Measurements from ENCODE around the gene NINJ1. TPM values are rescaled to one million over a fixed set of nuclear protein-coding genes. Genes with fewer than 3 reads are reported as not detected.

The NINJ1 gene
- total RNA-seq, 2 experiments from 2014 or later, result 118 to 120 TPM

DNA sequence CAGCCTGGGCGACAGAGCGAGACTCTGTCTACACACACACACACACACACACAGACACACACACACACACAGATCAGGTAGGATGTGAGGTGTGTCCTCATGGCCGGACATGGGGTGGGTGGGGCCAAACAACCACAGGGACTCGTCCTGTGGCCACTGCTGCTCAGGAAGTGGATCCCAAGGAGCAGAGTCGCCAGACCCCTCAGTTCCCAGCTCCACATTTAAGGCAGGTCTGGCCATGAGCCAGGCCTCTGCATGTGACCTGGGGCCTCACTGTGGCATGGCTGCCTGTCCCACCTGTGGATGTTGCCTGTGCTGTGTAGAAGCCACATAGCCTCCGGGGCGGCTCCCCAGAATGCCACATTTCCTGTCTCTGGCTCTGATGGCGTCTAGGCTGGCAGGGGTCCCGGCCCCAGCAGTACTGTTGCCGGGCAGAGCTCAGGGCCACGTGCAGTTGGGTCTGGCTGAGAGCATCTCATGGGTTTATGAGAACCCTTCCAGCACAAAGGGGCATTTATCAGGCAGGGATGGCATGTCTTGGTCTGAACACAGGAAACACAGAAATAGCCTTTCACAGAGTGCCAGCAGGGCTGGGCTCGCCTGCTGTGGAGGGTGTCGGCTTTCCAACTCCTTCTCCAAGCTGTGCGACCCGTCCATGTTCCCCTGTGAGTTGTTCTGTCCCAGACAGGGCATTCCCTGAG lies 9.9 kb upstream of the NINJ1 start:
- TF ChIP-seq, protein P1, sequence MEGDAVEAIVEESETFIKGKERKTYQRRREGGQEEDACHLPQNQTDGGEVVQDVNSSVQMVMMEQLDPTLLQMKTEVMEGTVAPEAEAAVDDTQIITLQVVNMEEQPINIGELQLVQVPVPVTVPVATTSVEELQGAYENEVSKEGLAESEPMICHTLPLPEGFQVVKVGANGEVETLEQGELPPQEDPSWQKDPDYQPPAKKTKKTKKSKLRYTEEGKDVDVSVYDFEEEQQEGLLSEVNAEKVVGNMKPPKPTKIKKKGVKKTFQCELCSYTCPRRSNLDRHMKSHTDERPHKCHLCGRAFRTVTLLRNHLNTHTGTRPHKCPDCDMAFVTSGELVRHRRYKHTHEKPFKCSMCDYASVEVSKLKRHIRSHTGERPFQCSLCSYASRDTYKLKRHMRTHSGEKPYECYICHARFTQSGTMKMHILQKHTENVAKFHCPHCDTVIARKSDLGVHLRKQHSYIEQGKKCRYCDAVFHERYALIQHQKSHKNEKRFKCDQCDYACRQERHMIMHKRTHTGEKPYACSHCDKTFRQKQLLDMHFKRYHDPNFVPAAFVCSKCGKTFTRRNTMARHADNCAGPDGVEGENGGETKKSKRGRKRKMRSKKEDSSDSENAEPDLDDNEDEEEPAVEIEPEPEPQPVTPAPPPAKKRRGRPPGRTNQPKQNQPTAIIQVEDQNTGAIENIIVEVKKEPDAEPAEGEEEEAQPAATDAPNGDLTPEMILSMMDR (IDR thresholded peaks at IDR 0.05), result no peak
- H3K27me3 Mint-ChIP-seq, result no peaks in the 10 kb centered on the region

DNA sequence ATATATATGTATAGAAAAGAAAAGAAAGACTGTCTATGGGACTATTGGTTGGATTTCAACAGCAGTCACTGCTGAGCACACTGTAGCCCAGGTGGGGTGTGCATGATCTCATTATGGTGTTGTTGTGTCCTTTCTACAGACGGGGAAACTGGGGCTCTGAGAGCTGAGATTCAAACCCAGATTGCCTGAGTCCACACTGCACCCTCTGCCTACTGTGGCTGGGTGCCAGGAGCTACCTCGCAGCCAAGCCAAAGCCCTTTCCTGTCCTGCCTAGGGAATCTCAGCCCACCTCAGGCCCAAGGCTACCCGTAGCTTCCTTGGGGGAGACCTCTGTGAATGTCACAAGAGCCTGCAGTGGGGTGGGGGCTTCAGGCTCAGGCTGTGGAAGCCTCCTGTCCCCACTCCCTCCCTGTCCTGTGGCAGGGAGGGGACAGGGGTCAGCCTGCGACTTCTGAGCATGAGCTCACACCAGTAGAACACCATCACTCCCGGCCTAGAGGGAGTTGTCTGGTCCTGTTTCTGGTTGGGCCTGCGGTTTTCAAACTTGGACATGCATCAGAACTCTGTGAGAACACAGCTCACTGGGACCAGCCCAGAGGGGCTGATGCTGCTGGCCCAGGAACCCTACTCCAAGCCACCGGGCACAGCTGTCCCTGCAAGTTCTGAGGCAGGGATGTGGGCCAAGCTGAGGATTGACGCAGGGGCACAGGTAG lies 7.9 kb upstream of the NINJ1 start:
- ATAC-seq (no peak), DNase-seq (no peak)
- POLR2A ChIA-PET, result interaction anchor here (1.0 to 3.6 kb wide), 3 partner anchors 7 to 12 kb away, joined by 4 to 19 read pairs (median 4); partner anchors contain the start of gene NINJ1
- intact Hi-C loops (cut with micrococcal nuclease), result no loop called here
- Mint-ChIP-seq H3K36me3 (ENCODE audit: low read depth) (peaks cover 11% of the 10 kb centered on the region), H3K27me3 (no peaks in the 10 kb centered on the region), H3K4me3 (no peak overlapping the region), H3K4me1 (ENCODE audit: low read depth) (peaks cover 60% of the 10 kb centered on the region), H3K9me3 (peaks cover 13% of the 10 kb centered on the region), H3K27ac (no peak overlapping the region)
- CTCF ChIA-PET, result interaction anchor here (1.0 to 2.1 kb wide), 4 partner anchors 12 to 139 kb away, joined by 3 to 5 read pairs (median 4); no protein-coding TSS in a partner anchor
- TF ChIP-seq, protein P1 (IDR thresholded peaks at IDR 0.05), result no peak

More for the DNA sequence above, 9.9 kb upstream of the NINJ1 start:
- H3K27ac Mint-ChIP-seq, result peak overlapping the region; percentile 91
- H3K9me3 Mint-ChIP-seq, result peaks cover 25% of the 10 kb centered on the region
- no peak overlapping the region for H3K4me3 Mint-ChIP-seq
- ATAC-seq (peak; percentile 58), DNase-seq (peak; percentile 67)
- POLR2A ChIA-PET, result interaction anchor here (0.8 to 3.6 kb wide), 6 partner anchors 9 to 141 kb away, joined by 3 to 19 read pairs (median 5); partner anchors contain the start of gene NINJ1
- intact Hi-C loops (cut with micrococcal nuclease), result no loop called here
- H3K4me1 Mint-ChIP-seq (ENCODE audit: low read depth), result peaks cover 65% of the 10 kb centered on the region
- peaks cover 27% of the 10 kb centered on the region for H3K36me3 Mint-ChIP-seq (ENCODE audit: low read depth)
- CTCF ChIA-PET, result interaction anchor here (1.4 to 1.8 kb wide), 2 partner anchors 10 to 35 kb away, joined by 5 to 11 read pairs; no protein-coding TSS in a partner anchor

DNA sequence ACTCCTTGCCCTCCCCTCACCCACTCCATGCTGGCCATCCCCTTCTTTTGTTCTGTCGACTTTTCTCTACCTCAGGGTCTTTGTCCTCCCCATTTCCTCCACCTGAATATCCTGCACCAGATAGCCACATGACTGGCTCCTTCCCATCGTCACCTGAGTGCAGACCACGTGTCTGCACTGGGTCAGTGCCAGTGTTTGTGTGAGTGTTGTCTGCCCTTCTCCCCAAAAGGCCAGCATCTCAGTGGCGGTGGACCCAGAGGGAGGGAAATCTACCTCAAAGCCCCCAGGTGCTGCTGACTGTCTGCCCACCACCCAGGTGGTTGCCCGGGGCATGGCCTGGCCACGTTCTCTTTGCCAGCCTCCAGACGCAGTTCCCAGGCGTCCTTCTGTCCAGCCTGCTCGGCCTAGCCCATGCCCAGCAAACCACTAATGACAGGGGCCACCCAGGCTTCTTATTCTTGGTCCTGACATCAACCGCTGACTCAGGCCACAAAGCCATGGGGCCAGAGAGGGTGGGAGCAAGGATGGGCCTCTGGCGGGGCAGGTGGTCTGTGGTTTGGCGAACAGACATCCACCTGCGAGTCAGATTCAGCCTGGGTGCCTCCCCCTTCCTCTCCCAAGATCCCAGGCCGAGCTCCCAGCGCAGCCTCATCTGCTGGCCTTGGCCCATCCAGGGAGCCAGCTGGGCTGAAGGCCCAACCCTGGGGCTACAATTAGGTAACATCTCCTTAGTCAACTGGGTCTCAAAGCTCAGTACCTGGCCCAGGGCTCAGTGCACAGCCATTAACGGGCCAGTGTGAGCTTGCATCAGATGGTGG lies 5.5 kb upstream of the NINJ1 start:
- ChIA-PET POLR2A (interaction anchor here (1.4 kb wide), 1 partner anchor 10 kb away, joined by 4 read pairs; no protein-coding TSS in a partner anchor), CTCF (interaction anchor here (0.6 to 2.3 kb wide), 6 partner anchors 14 to 136 kb away, joined by 3 to 10 read pairs (median 4); no protein-coding TSS in a partner anchor)
- Mint-ChIP-seq H3K36me3 (ENCODE audit: low read depth) (no peaks in the 10 kb centered on the region), H3K9me3 (peaks cover 2% of the 10 kb centered on the region), H3K27me3 (no peaks in the 10 kb centered on the region), H3K27ac (no peak overlapping the region), H3K4me3 (no peak overlapping the region), H3K4me1 (ENCODE audit: low read depth) (peaks cover 62% of the 10 kb centered on the region)
- DNase-seq, result no peak
- TF ChIP-seq, protein P1 (IDR thresholded peaks at IDR 0.05), result no peak
- no peak for ATAC-seq
- intact Hi-C loops (cut with micrococcal nuclease), result no loop called here

DNA sequence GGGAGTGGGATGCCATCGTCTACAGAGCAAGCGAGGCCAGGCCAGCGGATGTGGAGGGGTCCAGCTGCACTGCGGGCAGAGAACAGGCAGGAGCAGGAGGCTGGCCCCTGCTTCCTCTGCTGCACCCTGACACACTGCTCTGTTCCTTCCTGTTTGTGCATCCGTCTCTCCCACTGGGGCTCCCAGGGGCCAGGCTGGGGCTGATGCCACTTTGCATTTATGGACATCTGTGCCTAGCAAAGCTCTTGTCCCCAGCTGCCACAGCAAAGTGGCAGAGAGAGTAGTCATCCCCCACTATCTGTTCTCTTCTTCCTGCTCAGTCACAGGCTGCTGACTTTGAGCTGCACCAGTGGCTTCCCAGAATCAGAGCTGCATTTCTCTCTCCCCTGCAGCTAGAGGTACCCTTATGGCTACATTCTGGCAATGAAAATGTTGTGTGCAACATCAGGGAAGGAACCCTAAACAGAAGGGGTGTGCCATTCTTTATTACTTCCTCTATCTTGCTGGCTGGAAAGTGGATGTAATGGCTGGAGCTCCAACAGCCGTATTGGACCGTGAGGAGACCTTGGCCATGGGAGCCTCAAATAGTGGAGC lies 4.2 kb upstream of the NINJ1 start:
- TF ChIP-seq, protein P1 (IDR thresholded peaks at IDR 0.05), result no peak
- H3K36me3 Mint-ChIP-seq (ENCODE audit: low read depth), result no peaks in the 10 kb centered on the region
- CTCF ChIA-PET, result interaction anchor here (2.3 kb wide), 1 partner anchor 29 kb away, joined by 7 read pairs; no protein-coding TSS in a partner anchor
- POLR2A ChIA-PET, result no interaction called here
- H3K4me3 Mint-ChIP-seq, result no peak overlapping the region
- DNase-seq, result no peak
- H3K27ac Mint-ChIP-seq, result no peak overlapping the region
- ATAC-seq, result no peak
- intact Hi-C loops (cut with micrococcal nuclease), result no loop called here
- no peaks in the 10 kb centered on the region for H3K27me3 Mint-ChIP-seq
- H3K9me3 Mint-ChIP-seq, result peaks cover 2% of the 10 kb centered on the region
- peaks cover 50% of the 10 kb centered on the region for H3K4me1 Mint-ChIP-seq (ENCODE audit: low read depth)

Measured in activated CD8-positive, alpha-beta T cell treated with anti-CD3 and anti-CD28 coated beads for 36 hours (primary cell).